ENCODE measurements around the gene CFAP126. TPM values are rescaled to one million over a fixed set of nuclear protein-coding genes. Genes with fewer than 3 reads are reported as not detected.
"Not testable (repeated sequence)": the region's sequence is repeated elsewhere in the genome, so short reads cannot be mapped to it uniquely, and the experiment has no call there.

CFAP126 gene
- total and polyA plus RNA-seq, 8 donors: 0.34 to 0.87 (median 0.47) TPM; not detected in 5

GRCh38 chr1:161389691-161390558 is 22.2 kb upstream of the CFAP126 start:
- DNase-seq (peak; percentile 96 to 99 (median 98)), FAIRE-seq (no peak), ATAC-seq (peak; percentile 90 to 94 (median 91))
- TF ChIP-seq, protein P1, sequence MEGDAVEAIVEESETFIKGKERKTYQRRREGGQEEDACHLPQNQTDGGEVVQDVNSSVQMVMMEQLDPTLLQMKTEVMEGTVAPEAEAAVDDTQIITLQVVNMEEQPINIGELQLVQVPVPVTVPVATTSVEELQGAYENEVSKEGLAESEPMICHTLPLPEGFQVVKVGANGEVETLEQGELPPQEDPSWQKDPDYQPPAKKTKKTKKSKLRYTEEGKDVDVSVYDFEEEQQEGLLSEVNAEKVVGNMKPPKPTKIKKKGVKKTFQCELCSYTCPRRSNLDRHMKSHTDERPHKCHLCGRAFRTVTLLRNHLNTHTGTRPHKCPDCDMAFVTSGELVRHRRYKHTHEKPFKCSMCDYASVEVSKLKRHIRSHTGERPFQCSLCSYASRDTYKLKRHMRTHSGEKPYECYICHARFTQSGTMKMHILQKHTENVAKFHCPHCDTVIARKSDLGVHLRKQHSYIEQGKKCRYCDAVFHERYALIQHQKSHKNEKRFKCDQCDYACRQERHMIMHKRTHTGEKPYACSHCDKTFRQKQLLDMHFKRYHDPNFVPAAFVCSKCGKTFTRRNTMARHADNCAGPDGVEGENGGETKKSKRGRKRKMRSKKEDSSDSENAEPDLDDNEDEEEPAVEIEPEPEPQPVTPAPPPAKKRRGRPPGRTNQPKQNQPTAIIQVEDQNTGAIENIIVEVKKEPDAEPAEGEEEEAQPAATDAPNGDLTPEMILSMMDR (IDR thresholded peaks at IDR 0.05): no peak
- no peaks in the 10 kb centered on the region for H3K9me3 ChIP-seq
- H3K36me3 ChIP-seq: no peaks in the 10 kb centered on the region
- peak overlapping the region; percentile 93 to 98 (median 95) for H3K27ac ChIP-seq
- H3K4me1 ChIP-seq: peaks cover 0 to 9% (median 6%) of the 10 kb centered on the region in 3 donors
- peak overlapping the region; percentile 27 to 61 (median 47) for H3K4me3 ChIP-seq
- intact Hi-C loops (cut with DNase I): no loop called here
- 1% methylated on average over 59 to 79 of the region's 79 CpGs for WGBS, 2 donors
- H3K27me3 ChIP-seq: no peaks in the 10 kb centered on the region

GRCh38 chr1:161389158-161389557 is 21.5 kb upstream of the CFAP126 start:
- WGBS, 2 donors: 69 to 71% methylated on average over 16 of the region's 16 CpGs
- FAIRE-seq: not testable (repeated sequence)

GRCh38 chr1:161388639-161389038 is 21.0 kb upstream of the CFAP126 start:
- DNase-seq: no peak
- intact Hi-C loops (cut with DNase I): no loop called here
- TF ChIP-seq, protein P1 (IDR thresholded peaks at IDR 0.05): no peak
- WGBS, 2 donors: 90 to 92% methylated on average over 3 of the region's 3 CpGs
- no peak overlapping the region for H3K4me3 ChIP-seq
- H3K27ac ChIP-seq: peak overlapping the region in 1 of 4 donors; percentile 98
- H3K4me1 ChIP-seq: peaks cover 0 to 9% (median 6%) of the 10 kb centered on the region in 3 donors
- H3K36me3 ChIP-seq: no peaks in the 10 kb centered on the region
- H3K27me3 ChIP-seq: no peaks in the 10 kb centered on the region
- no peak for FAIRE-seq
- H3K9me3 ChIP-seq: no peaks in the 10 kb centered on the region
- no peak for ATAC-seq

More at GRCh38 chr1:161389158-161389557, 21.5 kb upstream of the CFAP126 start:
- ATAC-seq; H3K9me3 ChIP-seq; H3K36me3 ChIP-seq; H3K4me1 ChIP-seq; intact Hi-C loops (cut with DNase I); H3K27me3 ChIP-seq: not testable (repeated sequence)
- DNase-seq: peak in 3 of 6 donors; percentile 22 to 46 (median 39)
- H3K4me3 ChIP-seq: peak overlapping the region in 3 of 4 donors; percentile 38 to 51 (median 43)
- peak overlapping the region; percentile 93 to 98 (median 95) for H3K27ac ChIP-seq

GRCh38 chr1:161382214-161383019 is 14.7 kb upstream of the CFAP126 start:
- Histone ChIP-seq H3K4me3 (no peak overlapping the region), H3K27me3 (no peaks in the 10 kb centered on the region), H3K27ac (peak overlapping the region in 2 of 4 donors; percentile 27 to 59), H3K9me3 (no peaks in the 10 kb centered on the region), H3K36me3 (no peaks in the 10 kb centered on the region), H3K4me1 (peaks cover 0 to 19% (median 0%) of the 10 kb centered on the region in 3 donors)
- no peak for DNase-seq
- WGBS, 2 donors: 40 to 43% methylated on average over 4 of the region's 4 CpGs
- intact Hi-C loops (cut with DNase I): loop anchor here in 1 of 3 donors (5.0 kb wide), 1 partner anchor 190 kb away; no protein-coding TSS in a partner anchor
- FAIRE-seq: no peak
- ATAC-seq: peak; percentile 73 to 88 (median 87)
- TF ChIP-seq, protein P1 (IDR thresholded peaks at IDR 0.05): peak in 3 of 4 donors; percentile 36 to 62 (median 61)

DNA sequence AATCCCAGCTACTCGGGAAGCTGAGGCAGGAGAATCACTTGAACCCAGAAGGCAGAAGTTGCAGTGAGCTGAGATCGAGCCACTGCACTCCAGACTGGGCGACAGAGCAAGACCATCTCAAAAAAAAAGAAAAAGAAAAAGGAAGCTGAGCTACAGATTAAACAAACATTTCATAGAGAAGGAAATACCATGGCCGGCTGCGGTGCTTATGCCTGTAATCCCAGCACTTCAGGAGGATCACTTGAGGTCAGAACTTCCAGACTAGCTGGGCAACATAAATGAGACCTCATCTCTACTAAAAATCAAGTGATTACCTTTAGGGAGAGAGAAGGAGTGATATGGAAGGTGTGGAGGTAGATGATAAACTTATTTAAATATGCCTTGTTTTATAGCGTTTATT is 14.0 kb upstream of the CFAP126 start:
- no peak overlapping the region for H3K4me3 ChIP-seq
- peaks cover 0 to 17% (median 0%) of the 10 kb centered on the region in 3 donors for H3K4me1 ChIP-seq
- peak overlapping the region in 1 of 4 donors; percentile 59 for H3K27ac ChIP-seq
- ATAC-seq (no peak), DNase-seq (no peak), FAIRE-seq (no peak)
- H3K27me3 ChIP-seq: no peaks in the 10 kb centered on the region
- TF ChIP-seq, protein P1 (IDR thresholded peaks at IDR 0.05): no peak
- no peaks in the 10 kb centered on the region for H3K36me3 ChIP-seq
- 66 to 72% methylated on average over 6 of the region's 6 CpGs for WGBS, 2 donors
- no peaks in the 10 kb centered on the region for H3K9me3 ChIP-seq
- intact Hi-C loops (cut with DNase I): loop anchor here in 1 of 3 donors (5.0 kb wide), 1 partner anchor 189 kb away; no protein-coding TSS in a partner anchor

Measured in pancreas (tissue), 10 donors.